GM12891 (cell line): Measurements from ENCODE around the gene LRMDA.
"Not testable (repeated sequence)": the region's sequence is repeated elsewhere in the genome, so short reads cannot be mapped to it uniquely, and the experiment has no call there.

Source experiments
- PAX5 ChIP-seq: IDR thresholded peaks from 2 replicates; pipeline ENCODE4 v1.6.1; 2011; ENCODE audit warnings: low read length, moderate library complexity, mild to moderate bottlenecking; ENCODE audit not compliant: insufficient read depth, severe bottlenecking
- POLR2A ChIP-seq: IDR thresholded peaks from 2 replicates; pipeline ENCODE4 v1.6.1; 2011; ENCODE audit warnings: low read depth, low read length, control low read depth
- POLR2AphosphoS5 ChIP-seq: IDR thresholded peaks from 2 replicates; pipeline ENCODE4 v1.6.1; 2011; ENCODE audit warnings: low read depth, low read length, control low read depth
- POU2F2 ChIP-seq: IDR thresholded peaks from 2 replicates; pipeline ENCODE4 v1.6.1; 2011; ENCODE audit warnings: low read depth, mild to moderate bottlenecking, control low read depth, low read length, moderate library complexity
- SPI1 ChIP-seq: IDR thresholded peaks from 2 replicates; pipeline ENCODE4 v1.6.1; 2011; ENCODE audit warnings: low read depth, low read length, control low read depth
- TAF1 ChIP-seq: IDR thresholded peaks from 2 replicates; pipeline ENCODE4 v1.6.1; 2011; ENCODE audit warnings: low read depth, low read length, control low read depth

- TF ChIP-seq POLR2A, TAF1, POLR2AphosphoS5, SPI1, POU2F2, PAX5: not testable (repeated sequence)
Observed at GRCh38 chr10:75750093-75750875, 318.9 kb downstream of the LRMDA start.
